HepG2 (cell line): ENCODE data around the gene MPZL3. TPM values are rescaled to one million over a fixed set of nuclear protein-coding genes. Genes with fewer than 3 reads are reported as not detected.

Experiments used
- AGO2 ChIP-seq: fragments of 200-400 bp; formaldehyde crosslinking; optimal IDR thresholded peaks from 2 replicates; pipeline ENCODE3; 2017; ENCODE audit warnings: mild to moderate bottlenecking, low read depth, low read length, moderate library complexity
- EZH2 ChIP-seq: conservative IDR thresholded peaks from 2 replicates; pipeline ENCODE4 v1.6.1; 2012; ENCODE audit warnings: mild to moderate bottlenecking, low read depth, low read length, moderate library complexity
- FOXA1 ChIP-seq, 2 experiments: fragments of 450-650 bp in 1 of 2; sonication (generic) in 1 of 2; formaldehyde crosslinking in 1 of 2; IDR thresholded peaks; 2 replicates each; pipeline versions ENCODE4 v1.4.0 to v1.6.1; 2016 to 2020; ENCODE audit warnings: missing genetic modification reagents in 1 of 2
- FOXA3 ChIP-seq: IDR thresholded peaks from 2 replicates; pipeline ENCODE4 v1.6.1; 2016; ENCODE audit warnings: missing genetic modification reagents, missing compliant biosample characterization
- FOXK1 ChIP-seq: sonication (generic); formaldehyde crosslinking; IDR thresholded peaks from 2 replicates; pipeline ENCODE4 v1.4.0; 2020; ENCODE audit warnings: low read depth, missing genetic modification reagents, borderline replicate concordance
- HNRNPLL ChIP-seq: fragments of 200-400 bp; formaldehyde crosslinking; IDR thresholded peaks from 2 replicates; pipeline ENCODE4 v1.6.1; 2017; ENCODE audit warnings: mild to moderate bottlenecking, low read depth, low read length; ENCODE audit not compliant: poor library complexity, severe bottlenecking
- JUND ChIP-seq: sonication (generic); formaldehyde crosslinking; IDR thresholded peaks from 2 replicates; pipeline ENCODE4 v1.8.0; 2022; ENCODE audit warnings: mild to moderate bottlenecking, missing genetic modification reagents
- SNAI1 ChIP-seq: sonication (generic); formaldehyde crosslinking; IDR thresholded peaks from 2 replicates; pipeline ENCODE4 v1.5.0; 2020; ENCODE audit warnings: mild to moderate bottlenecking, missing genetic modification reagents, borderline replicate concordance
- SOX13 ChIP-seq, 3 experiments: fragments of 450-650 bp in 1 of 3; sonication (generic) in 1 of 3; formaldehyde crosslinking in 1 of 3; IDR thresholded peaks in 2 of 3; conservative IDR thresholded peaks in 1 of 3; 2 replicates each; pipeline versions ENCODE4 v1.5.0 to v1.6.1; 2016 to 2020; ENCODE audit warnings: antibody characterized with exemption in 1 of 3, mild to moderate bottlenecking in 1 of 3, missing compliant biosample characterization in 1 of 3, missing genetic modification reagents in 1 of 3, moderate library complexity in 1 of 3
- ZBTB34 ChIP-seq: sonication (generic); formaldehyde crosslinking; IDR thresholded peaks from 2 replicates; pipeline ENCODE4 v1.8.0; 2022; ENCODE audit warnings: mild to moderate bottlenecking, missing genetic modification reagents
- ZBTB7B ChIP-seq: sonication (generic); formaldehyde crosslinking; IDR thresholded peaks from 2 replicates; pipeline ENCODE4 v1.4.0; 2020; ENCODE audit warnings: missing genetic modification reagents
- ZFY ChIP-seq: sonication (generic); formaldehyde crosslinking; IDR thresholded peaks from 2 replicates; pipeline ENCODE4 v1.4.0; 2020; ENCODE audit warnings: missing genetic modification reagents
- ZNF33B ChIP-seq: sonication (generic); formaldehyde crosslinking; IDR thresholded peaks from 2 replicates; pipeline ENCODE4 v1.5.1; 2020; ENCODE audit warnings: mild to moderate bottlenecking, missing genetic modification reagents
- ZNF629 ChIP-seq: sonication (generic); formaldehyde crosslinking; conservative IDR thresholded peaks from 2 replicates; pipeline ENCODE4 v1.5.0; 2020; ENCODE audit warnings: missing genetic modification reagents
- ZNF724P ChIP-seq: sonication (generic); formaldehyde crosslinking; IDR thresholded peaks from 2 replicates; pipeline ENCODE4 v1.8.0; 2022; ENCODE audit warnings: missing genetic modification reagents, borderline replicate concordance
- ZNF780A ChIP-seq: sonication (generic); formaldehyde crosslinking; IDR thresholded peaks from 2 replicates; pipeline ENCODE4 v1.8.0; 2022; ENCODE audit warnings: mild to moderate bottlenecking, missing genetic modification reagents, moderate library complexity
- polyA plus RNA-seq, 8 experiments: library from polyadenylated mRNA; depleted of rRNA in 3 of 8; stranded (reverse) in 7 of 8; unstranded in 1 of 8; fragments of >200 nt; fragmentation: Illumina TruSeq in 4 of 8; extraction: Trizol in 4 of 8; gene quantifications; 2 replicates each; pipeline versions ENCODE4 v1.2.1 to v1.2.3, GENCODE V29; 2011 to 2016; ENCODE audit warnings: low read depth in 4 of 8, missing spikeins in 1 of 8, mixed read lengths in 1 of 8; ENCODE audit not compliant: insufficient read depth in 1 of 8
- total RNA-seq, 5 experiments: library from RNA; depleted of rRNA; stranded (reverse); fragments of >200 nt; fragmentation: Illumina TruSeq; extraction: Trizol; gene quantifications; 2 replicates each; pipeline ENCODE4 v1.2.3, GENCODE V29; 2016; ENCODE audit warnings: low read depth in 1 of 5
- TF ChIP-seq, protein P1 (sequence below): sonication (generic); formaldehyde crosslinking; IDR thresholded peaks from 2 replicates; pipeline ENCODE4 v1.5.0; 2020; ENCODE audit warnings: mild to moderate bottlenecking, missing genetic modification reagents, borderline replicate concordance
- TF ChIP-seq, protein P2 (sequence below): sonication (generic); formaldehyde crosslinking; IDR thresholded peaks from 2 replicates; pipeline ENCODE4 v1.5.1; 2020; ENCODE audit warnings: mild to moderate bottlenecking, missing genetic modification reagents, borderline replicate concordance
- TF ChIP-seq, protein P3 (sequence below): sonication (generic); formaldehyde crosslinking; IDR thresholded peaks from 2 replicates; pipeline ENCODE4 v1.4.0; 2020; ENCODE audit warnings: missing genetic modification reagents

Gene MPZL3
- total and polyA plus RNA-seq, 2 of the 13 experiments (the other 11 are each of a cell fraction or from before 2014, with no cell fraction given): 5.3 to 9.3 TPM

GRCh38 chr11:118247041-118247440 lies 5.1 kb downstream of the MPZL3 start (continued):
- peak; percentile 86 for TF ChIP-seq FOXA3 (CRISPR knock-in tag)
- TF ChIP-seq FOXA1 (IDR thresholded peaks at IDR 0.05): no peak
- peak; percentile 71 for TF ChIP-seq FOXA1 (CRISPR knock-in tag; IDR thresholded peaks at IDR 0.05)
- TF ChIP-seq, protein P1, sequence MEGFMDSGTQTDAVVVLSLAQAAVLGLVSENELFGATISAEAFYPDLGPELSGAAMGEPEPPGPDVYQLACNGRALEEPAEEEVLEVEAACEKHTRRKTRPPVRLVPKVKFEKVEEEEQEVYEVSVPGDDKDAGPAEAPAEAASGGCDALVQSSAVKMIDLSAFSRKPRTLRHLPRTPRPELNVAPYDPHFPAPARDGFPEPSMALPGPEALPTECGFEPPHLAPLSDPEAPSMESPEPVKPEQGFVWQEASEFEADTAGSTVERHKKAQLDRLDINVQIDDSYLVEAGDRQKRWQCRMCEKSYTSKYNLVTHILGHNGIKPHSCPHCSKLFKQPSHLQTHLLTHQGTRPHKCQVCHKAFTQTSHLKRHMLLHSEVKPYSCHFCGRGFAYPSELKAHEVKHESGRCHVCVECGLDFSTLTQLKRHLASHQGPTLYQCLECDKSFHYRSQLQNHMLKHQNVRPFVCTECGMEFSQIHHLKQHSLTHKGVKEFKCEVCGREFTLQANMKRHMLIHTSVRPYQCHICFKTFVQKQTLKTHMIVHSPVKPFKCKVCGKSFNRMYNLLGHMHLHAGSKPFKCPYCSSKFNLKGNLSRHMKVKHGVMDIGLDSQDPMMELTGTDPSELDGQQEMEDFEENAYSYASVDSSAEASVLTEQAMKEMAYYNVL (CRISPR knock-in tag): no peak
- no peak for TF ChIP-seq SNAI1
- no peak for TF ChIP-seq ZNF780A (CRISPR knock-in tag)
- no peak for TF ChIP-seq ZNF724P (CRISPR knock-in tag)
- peak; percentile 28; the same call in 1 of the 2 replicates for TF ChIP-seq FOXK1 (CRISPR knock-in tag)
- no peak for TF ChIP-seq ZNF33B (CRISPR knock-in tag)
- TF ChIP-seq HNRNPLL: no peak
- no peak for TF ChIP-seq SOX13 (IDR thresholded peaks at IDR 0.05)
- peak in 1 of 2 experiments; percentile 16; a peak in 1 of 4 replicates for TF ChIP-seq SOX13 (CRISPR knock-in tag; conservative IDR thresholded peaks at IDR 0.05 in 1 of 2, IDR thresholded peaks at IDR 0.05 in 1 of 2)
- no peak for TF ChIP-seq ZBTB34 (CRISPR knock-in tag)
- TF ChIP-seq ZBTB7B: peak; percentile 37; the same call in 1 of the 2 replicates
- TF ChIP-seq ZNF629 (CRISPR knock-in tag): no peak
- no peak for TF ChIP-seq JUND (CRISPR knock-in tag)
- TF ChIP-seq, protein P2, sequence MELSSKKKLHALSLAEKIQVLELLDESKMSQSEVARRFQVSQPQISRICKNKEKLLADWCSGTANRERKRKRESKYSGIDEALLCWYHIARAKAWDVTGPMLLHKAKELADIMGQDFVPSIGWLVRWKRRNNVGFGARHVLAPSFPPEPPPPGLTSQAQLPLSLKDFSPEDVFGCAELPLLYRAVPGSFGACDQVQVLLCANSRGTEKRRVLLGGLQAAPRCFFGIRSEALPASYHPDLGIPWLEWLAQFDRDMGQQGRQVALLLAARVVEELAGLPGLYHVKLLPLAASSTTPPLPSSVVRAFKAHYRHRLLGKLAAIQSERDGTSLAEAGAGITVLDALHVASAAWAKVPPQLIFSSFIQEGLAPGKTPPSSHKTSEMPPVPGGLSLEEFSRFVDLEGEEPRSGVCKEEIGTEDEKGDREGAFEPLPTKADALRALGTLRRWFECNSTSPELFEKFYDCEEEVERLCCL (CRISPR knock-in tag): no peak
- no peak for TF ChIP-seq AGO2
- TF ChIP-seq EZH2: no peak
- no peak for TF ChIP-seq ZFY (CRISPR knock-in tag)
- TF ChIP-seq, protein P3, sequence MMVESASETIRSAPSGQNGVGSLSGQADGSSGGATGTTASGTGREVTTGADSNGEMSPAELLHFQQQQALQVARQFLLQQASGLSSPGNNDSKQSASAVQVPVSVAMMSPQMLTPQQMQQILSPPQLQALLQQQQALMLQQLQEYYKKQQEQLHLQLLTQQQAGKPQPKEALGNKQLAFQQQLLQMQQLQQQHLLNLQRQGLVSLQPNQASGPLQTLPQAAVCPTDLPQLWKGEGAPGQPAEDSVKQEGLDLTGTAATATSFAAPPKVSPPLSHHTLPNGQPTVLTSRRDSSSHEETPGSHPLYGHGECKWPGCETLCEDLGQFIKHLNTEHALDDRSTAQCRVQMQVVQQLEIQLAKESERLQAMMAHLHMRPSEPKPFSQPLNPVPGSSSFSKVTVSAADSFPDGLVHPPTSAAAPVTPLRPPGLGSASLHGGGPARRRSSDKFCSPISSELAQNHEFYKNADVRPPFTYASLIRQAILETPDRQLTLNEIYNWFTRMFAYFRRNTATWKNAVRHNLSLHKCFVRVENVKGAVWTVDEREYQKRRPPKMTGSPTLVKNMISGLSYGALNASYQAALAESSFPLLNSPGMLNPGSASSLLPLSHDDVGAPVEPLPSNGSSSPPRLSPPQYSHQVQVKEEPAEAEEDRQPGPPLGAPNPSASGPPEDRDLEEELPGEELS: peak; percentile 36; the same call in 1 of the 2 replicates
- TF ChIP-seq, all 625 proteins: peak for 19
